Lung microvascular endothelial cell (primary cell): Measurements from ENCODE around the gene GSDME. TPM values are rescaled to one million over a fixed set of nuclear protein-coding genes. Genes with fewer than 3 reads are reported as not detected.
A peak's percentile ranks its signal among the peaks of the same experiment; 100 is the strongest.

Source experiments
- DNase-seq, 2 donors: peaks; one replicate each; pipeline versions ENCODE4 v3.0.0 to v3.0.0-alpha.2; 2010; ENCODE audit warnings: low read depth in 2 of 2
- total RNA-seq: library from RNA; depleted of rRNA; stranded (reverse); fragments of >200 nt; gene quantifications from 2 replicates; pipeline ENCODE4 v1.2.1, GENCODE V29; 2014

The GSDME gene
- total RNA-seq, 1 donor from 2014 or later = 8.3 TPM

- DNase-seq = peak in 1 of 2 donors; percentile 32
Observed at GRCh38 chr7:24773646-24774045, 16.4 kb upstream of the GSDME start.

GRCh38 chr7:24769851-24770250, 12.6 kb upstream of the GSDME start:
- no peak for DNase-seq

- no peak for DNase-seq
Observed at GRCh38 chr7:24769014-24769830, 12.0 kb upstream of the GSDME start.

GRCh38 chr7:24767878-24768569, 10.8 kb upstream of the GSDME start:
- no peak for DNase-seq

- DNase-seq = no peak
Observed at GRCh38 chr7:24764972-24765744, 7.9 kb upstream of the GSDME start.

GRCh38 chr7:24764011-24764410, 6.7 kb upstream of the GSDME start:
- no peak for DNase-seq

GRCh38 chr7:24763303-24763901, 6.1 kb upstream of the GSDME start:
- no peak for DNase-seq

- DNase-seq = no peak
Observed at GRCh38 chr7:24762771-24763170, 5.5 kb upstream of the GSDME start.

- DNase-seq = no peak
Observed at GRCh38 chr7:24760968-24761367, 3.7 kb upstream of the GSDME start.

- DNase-seq = peak; percentile 53 to 63
Observed at GRCh38 chr7:24756545-24757352, 515 bp downstream of the GSDME start.

- DNase-seq = peak; percentile 74 to 87
Observed at GRCh38 chr7:24755541-24756407, 1.5 kb downstream of the GSDME start.

GRCh38 chr7:24754906-24755506, 2.3 kb downstream of the GSDME start:
- DNase-seq = no peak

- DNase-seq = no peak
Observed at GRCh38 chr7:24752073-24752800, 5.0 kb downstream of the GSDME start.

GRCh38 chr7:24751484-24751883, 5.8 kb downstream of the GSDME start:
- no peak for DNase-seq

GRCh38 chr7:24750441-24751055, 6.7 kb downstream of the GSDME start:
- DNase-seq = no peak

GRCh38 chr7:24748521-24748920, 8.7 kb downstream of the GSDME start:
- no peak for DNase-seq

- no peak for DNase-seq
Observed at GRCh38 chr7:24745355-24745754, 11.9 kb downstream of the GSDME start.

- no peak for DNase-seq
Observed at GRCh38 chr7:24743471-24743870, 13.8 kb downstream of the GSDME start.
